ENCODE data around the gene CSNK2A3.

- TF ChIP-seq CTCF (IDR thresholded peaks at IDR 0.05) (no peak), POLR2AphosphoS5 (IDR thresholded peaks at IDR 0.05) (no peak), POLR2A (IDR thresholded peaks at IDR 0.05) (no peak), EP300 (IDR thresholded peaks at IDR 0.05) (no peak)
These were observed 18.0 kb downstream of the CSNK2A3 start for GRCh38 chr11:11335043-11335442.

Data from sigmoid colon (tissue), 4 donors.